Stomach (tissue), 9 donors: ENCODE data around the gene ST6GALNAC6. TPM values are rescaled to one million over a fixed set of nuclear protein-coding genes. Genes with fewer than 3 reads are reported as not detected.

Experiments used
- DNase-seq, 2 donors: peaks; one replicate each; pipeline versions ENCODE4 v3.0.0 to v3.0.0-alpha.2; 2013 to 2019
- H3K27ac ChIP-seq, 5 donors: fragments of 200-600 bp in 4 of 5; sonication (generic) in 4 of 5; one replicate each; pipeline ENCODE4 v1.5.1; 2013 to 2019; ENCODE audit warnings: mild to moderate bottlenecking in 1 of 5, moderate library complexity in 1 of 5
- H3K27me3 ChIP-seq, 3 donors: fragments of 200-600 bp; sonication (generic); one replicate each; pipeline ENCODE4 v1.5.1; 2017 to 2019; ENCODE audit warnings: mixed run types in 1 of 3
- H3K36me3 ChIP-seq, 4 donors: fragments of 200-600 bp; sonication (generic); 1 replicate in 3 of 4; 2 replicates in 1 of 4; pipeline ENCODE4 v1.5.1; 2016 to 2019
- H3K4me1 ChIP-seq, 4 donors: fragments of 200-600 bp; sonication (generic); one replicate each; pipeline ENCODE4 v1.5.1; 2016 to 2019
- H3K4me3 ChIP-seq, 4 donors: fragments of 200-600 bp; sonication (generic) in 3 of 4; one replicate each; pipeline ENCODE4 v1.5.1; 2016 to 2019; ENCODE audit warnings: mild to moderate bottlenecking in 1 of 4
- H3K9me3 ChIP-seq, 4 donors: fragments of 200-600 bp; sonication (generic); one replicate each; pipeline ENCODE4 v1.5.1; 2016 to 2019
- CTCF ChIP-seq, 7 experiments: fragments of 450-650 bp in 4 of 7; fragments of 200-600 bp in 3 of 7; sonication (generic) in 3 of 7; IDR thresholded peaks; one replicate each; pipeline ENCODE4 v1.5.1; 2016 to 2019; ENCODE audit warnings: antibody characterized with exemption in 7 of 7, control low read depth in 2 of 7, mild to moderate bottlenecking in 1 of 7
- EP300 ChIP-seq: sonication (generic); formaldehyde crosslinking; IDR thresholded peaks from one replicate; pipeline ENCODE4 v1.6.1; 2017; ENCODE audit warnings: antibody characterized with exemption
- POLR2A ChIP-seq, 4 donors: fragments of 450-650 bp; IDR thresholded peaks; one replicate each; pipeline ENCODE4 v1.6.1; 2016; ENCODE audit warnings: antibody characterized with exemption in 4 of 4, control low read depth in 2 of 4, mild to moderate bottlenecking in 1 of 4, moderate library complexity in 1 of 4
- POLR2AphosphoS5 ChIP-seq, 3 donors: sonication (generic); formaldehyde crosslinking; IDR thresholded peaks; one replicate each; pipeline ENCODE4 v1.6.1; 2016; ENCODE audit warnings: antibody characterized with exemption in 3 of 3
- WGBS, 5 donors: extraction: QIAGEN DNeasy Blood & Tissue Kit in 3 of 5; methylation state at CpG; one replicate each; pipeline versions ENCODE4 v1.1.5 to v1.1.7; 2013 to 2018; 5-methylcytosine and 5-hydroxymethylcytosine counted together
- intact Hi-C: fragments of 100-400 bp; cut with DNase I; formaldehyde crosslinking; loops from one replicate; pipeline ENCODE4 v1.15.1; 2023; ENCODE audit warnings: low total_unique reads
- polyA plus RNA-seq, 3 donors: library from polyadenylated mRNA; stranded (reverse); fragments of 200-250 nt; gene quantifications; one replicate each; pipeline ENCODE4 v1.2.3, GENCODE V29; 2013
- total RNA-seq, 5 donors: library from RNA; depleted of rRNA; stranded (reverse); fragments of >200 nt; gene quantifications; one replicate each; pipeline versions ENCODE4 v1.1.0 to v1.2.3, GENCODE V29; 2014 to 2016
- donor health status: healthy with polysubstance abuse.
- donor health status: Bipolar disorder and iron deficiency.
- donor health status: healthy.

The ST6GALNAC6 gene
- total and polyA plus RNA-seq, 8 donors = 18.0 to 145 (median 53.0) TPM

GRCh38 chr9:127887792-127888191 is 11.6 kb downstream of the ST6GALNAC6 start:
- Histone ChIP-seq H3K9me3 (peaks cover 0 to 4% (median 2%) of the 10 kb centered on the region in 4 donors), H3K4me3 (no peak overlapping the region), H3K36me3 (peaks cover 41 to 85% (median 79%) of the 10 kb centered on the region in 4 donors), H3K4me1 (peaks cover 11 to 24% (median 20%) of the 10 kb centered on the region in 4 donors), H3K27ac (no peak overlapping the region), H3K27me3 (no peaks in the 10 kb centered on the region)
- TF ChIP-seq CTCF (IDR thresholded peaks at IDR 0.05) = no peak
- no peak for TF ChIP-seq EP300
- TF ChIP-seq POLR2A (IDR thresholded peaks at IDR 0.05) = no peak
- DNase-seq = peak in 1 of 2 donors; percentile 17
- intact Hi-C loops = no loop called here
- 61 to 82% (median 78%) methylated on average over 2 of the region's 2 CpGs for WGBS, 5 donors

GRCh38 chr9:127886401-127886972 is 12.9 kb downstream of the ST6GALNAC6 start:
- DNase-seq = peak in 1 of 2 donors; percentile 2
- TF ChIP-seq EP300 = no peak
- TF ChIP-seq CTCF (IDR thresholded peaks at IDR 0.05) = no peak
- TF ChIP-seq POLR2A (IDR thresholded peaks at IDR 0.05) = no peak
- TF ChIP-seq POLR2AphosphoS5 (IDR thresholded peaks at IDR 0.05) = no peak
- Histone ChIP-seq H3K27me3 (no peaks in the 10 kb centered on the region), H3K36me3 (peaks cover 33 to 74% (median 68%) of the 10 kb centered on the region in 4 donors), H3K9me3 (no peaks in the 10 kb centered on the region), H3K27ac (no peak overlapping the region), H3K4me3 (no peak overlapping the region), H3K4me1 (peaks cover 11 to 29% (median 22%) of the 10 kb centered on the region in 4 donors)
- intact Hi-C loops = no loop called here
- 96 to 98% (median 97%) methylated on average over 15 to 18 of the region's 18 CpGs for WGBS, 5 donors

DNA sequence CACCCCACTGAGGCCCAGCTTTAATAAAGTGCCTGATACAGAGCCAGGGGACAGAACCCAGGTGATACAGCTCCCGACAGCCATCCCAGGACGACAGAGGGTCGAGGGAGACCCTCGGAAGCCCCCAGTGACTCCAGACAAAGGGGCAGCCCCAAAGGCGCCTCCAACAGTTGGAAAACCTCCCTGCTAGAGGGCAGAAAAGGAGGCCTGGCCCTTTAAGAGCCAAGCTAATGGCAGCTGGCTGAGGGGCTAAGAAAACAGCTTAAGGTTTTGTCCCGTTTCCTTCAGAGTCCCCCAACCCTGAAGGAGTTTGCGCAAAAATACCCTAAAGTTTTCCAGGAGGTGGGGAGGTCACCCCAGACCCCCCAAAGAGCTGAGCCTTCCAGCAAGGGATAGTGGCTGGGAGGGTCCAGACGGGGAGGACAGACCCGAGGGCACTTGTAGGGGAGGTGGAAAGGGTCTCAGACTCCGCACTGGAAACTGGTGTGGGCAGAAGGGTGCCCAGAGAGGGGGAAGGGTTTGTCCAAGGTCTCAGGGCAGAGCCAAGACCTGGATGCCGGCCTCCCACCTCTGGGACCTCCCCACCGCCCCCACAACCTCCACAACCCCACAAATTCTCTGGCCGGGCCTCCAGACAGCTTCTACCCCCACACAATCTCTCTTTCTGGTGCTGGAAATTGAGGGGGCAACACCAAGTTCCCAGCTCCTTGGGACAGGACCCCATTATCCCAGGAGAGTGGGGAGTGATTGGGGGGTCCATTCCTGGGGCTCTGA is 13.7 kb downstream of the ST6GALNAC6 start:
- Histone ChIP-seq H3K9me3 (no peaks in the 10 kb centered on the region), H3K27me3 (no peaks in the 10 kb centered on the region), H3K4me3 (no peak overlapping the region), H3K27ac (peak overlapping the region in 2 of 5 donors; percentile 33 to 51), H3K36me3 (peaks cover 30 to 68% (median 61%) of the 10 kb centered on the region in 4 donors), H3K4me1 (peaks cover 11 to 29% (median 22%) of the 10 kb centered on the region in 4 donors)
- whole genome bisulfite sequencing, 5 donors = 72 to 78% (median 76%) methylated on average over 9 to 13 of the region's 13 CpGs
- no peak for DNase-seq
- no peak for TF ChIP-seq EP300
- TF ChIP-seq CTCF (IDR thresholded peaks at IDR 0.05) = no peak
- TF ChIP-seq POLR2AphosphoS5 (IDR thresholded peaks at IDR 0.05) = no peak
- no peak for TF ChIP-seq POLR2A (IDR thresholded peaks at IDR 0.05)
- intact Hi-C loops = no loop called here

DNA sequence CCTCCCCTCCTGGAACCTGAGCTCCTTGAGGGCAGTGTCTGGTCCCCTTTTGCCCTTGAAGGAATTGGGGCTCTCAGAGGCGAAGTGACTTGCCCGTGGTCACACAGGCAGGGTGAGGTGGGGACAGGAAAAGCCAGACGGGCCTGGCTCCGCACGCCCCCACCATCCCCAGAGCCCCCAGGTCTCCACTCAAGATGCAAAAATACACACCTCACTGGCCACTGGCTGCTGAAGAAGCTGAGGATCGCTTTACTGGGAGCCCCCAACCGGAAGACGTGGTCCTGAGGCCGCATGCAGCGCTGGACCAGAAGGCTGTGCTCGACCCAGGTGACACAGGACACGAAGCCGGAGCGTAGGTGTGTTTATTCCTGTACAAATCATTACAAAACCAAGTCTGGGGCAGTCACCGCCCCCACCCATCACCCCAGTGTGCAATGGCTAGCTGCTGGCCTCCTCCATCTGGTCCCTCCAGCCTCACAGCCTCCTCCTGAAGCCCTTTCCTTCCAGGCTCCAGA is 14.4 kb downstream of the ST6GALNAC6 start:
- intact Hi-C loops = no loop called here
- no peak for DNase-seq
- TF ChIP-seq CTCF (IDR thresholded peaks at IDR 0.05) (no peak), POLR2AphosphoS5 (IDR thresholded peaks at IDR 0.05) (no peak), EP300 (no peak), POLR2A (IDR thresholded peaks at IDR 0.05) (no peak)
- no peak overlapping the region for H3K4me3 ChIP-seq
- WGBS, 5 donors = 35 to 57% (median 50%) methylated on average over 3 to 15 of the region's 15 CpGs
- peak overlapping the region in 4 of 5 donors; percentile 33 to 58 (median 50) for H3K27ac ChIP-seq
- peaks cover 25 to 61% (median 54%) of the 10 kb centered on the region in 4 donors for H3K36me3 ChIP-seq
- H3K27me3 ChIP-seq = no peaks in the 10 kb centered on the region
- peaks cover 11 to 29% (median 22%) of the 10 kb centered on the region in 4 donors for H3K4me1 ChIP-seq
- no peaks in the 10 kb centered on the region for H3K9me3 ChIP-seq
